SK-N-SH (cell line): ENCODE measurements around the gene CCDC171. TPM values are rescaled to one million over a fixed set of nuclear protein-coding genes. Genes with fewer than 3 reads are reported as not detected.
A peak's percentile ranks its signal among the peaks of the same experiment; 100 is the strongest.

Experiments used
- CTCF ChIA-PET: fragments of 300-600, 350-600 bp; formaldehyde crosslinking; extraction: SDS; loops from one replicate; lab custom pipeline; 2021; lab: Yijun Ruan, JAX
- POLR2A ChIA-PET: fragments of 350-600 bp; sonication (Branson Sonifier 250); formaldehyde crosslinking; extraction: SDS; loops from one replicate; lab custom pipeline; 2020; ENCODE audit warnings: antibody characterized with exemption, inconsistent platforms; lab: Yijun Ruan, JAX
- DNase-seq: peaks from one replicate; pipeline ENCODE4 v3.0.0; 2012
- H2AFZ ChIP-seq: fragments of 200-600 bp; sonication (generic); 2 replicates; pipeline ENCODE4 v1.8.1; 2016; ENCODE audit warnings: antibody characterized with exemption, mild to moderate bottlenecking, low read depth
- H3F3A ChIP-seq: fragments of 200-600 bp; sonication (generic); replicated peaks from 2 replicates; pipeline ENCODE3; 2016; ENCODE audit warnings: antibody characterized with exemption, mild to moderate bottlenecking; ENCODE audit not compliant: insufficient read depth
- H3K27ac ChIP-seq, 2 experiments: fragments of 200-500 bp in 1 of 2; fragments of 200-600 bp in 1 of 2; sonication (Bioruptor generic) in 1 of 2; sonication (generic), shearing (Covaris generic) in 1 of 2; 2 replicates each; pipeline versions ENCODE4 v1.5.1 to v1.6.1; 2014 to 2016; ENCODE audit warnings: low read depth in 2 of 2, inconsistent platforms in 1 of 2, low read length in 1 of 2, mild to moderate bottlenecking in 1 of 2, mixed read lengths in 1 of 2
- H3K27me3 ChIP-seq: fragments of 200-600 bp; sonication (generic), shearing (Covaris generic); 2 replicates; pipeline ENCODE4 v1.6.1; 2016; ENCODE audit warnings: mixed run types; ENCODE audit not compliant: insufficient read depth
- H3K36me3 ChIP-seq, 2 experiments: fragments of 200-500 bp in 1 of 2; fragments of 200-600 bp in 1 of 2; sonication (Bioruptor generic) in 1 of 2; sonication (generic) in 1 of 2; replicated peaks in 1 of 2; 2 replicates each; pipeline versions ENCODE3 to v1.5.1; 2014 to 2016; ENCODE audit warnings: low read length in 1 of 2, mild to moderate bottlenecking in 1 of 2; ENCODE audit not compliant: insufficient read depth in 2 of 2, control insufficient read depth in 1 of 2
- H3K4me1 ChIP-seq, 2 experiments: fragments of 200-500 bp in 1 of 2; fragments of 200-600 bp in 1 of 2; sonication (Bioruptor generic) in 1 of 2; sonication (generic), shearing (Covaris generic) in 1 of 2; 2 replicates each; pipeline versions ENCODE4 v1.5.1 to v1.6.1; 2014 to 2016; ENCODE audit warnings: low read depth in 1 of 2, low read length in 1 of 2, mixed run types in 1 of 2; ENCODE audit not compliant: insufficient read depth in 2 of 2, control insufficient read depth in 1 of 2
- H3K4me2 ChIP-seq: fragments of 200-600 bp; sonication (generic), shearing (Covaris generic); 2 replicates; pipeline ENCODE4 v1.6.1; 2017; ENCODE audit warnings: mixed run types
- H3K4me3 ChIP-seq, 2 experiments: fragments of 200-500 bp in 1 of 2; fragments of 200-600 bp in 1 of 2; sonication (Bioruptor generic) in 1 of 2; sonication (generic), shearing (Covaris generic) in 1 of 2; 2 replicates each; pipeline versions ENCODE4 v1.5.1 to v1.8.1; 2014 to 2016; ENCODE audit warnings: low read depth in 2 of 2, inconsistent platforms in 1 of 2, low read length in 1 of 2, mild to moderate bottlenecking in 1 of 2, mixed read lengths in 1 of 2, moderate library complexity in 1 of 2
- H3K79me2 ChIP-seq: fragments of 200-600 bp; sonication (generic); 2 replicates; pipeline ENCODE4 v1.8.1; 2017; ENCODE audit warnings: mild to moderate bottlenecking; ENCODE audit not compliant: insufficient read depth
- H3K9ac ChIP-seq: fragments of 200-600 bp; sonication (generic); 2 replicates; pipeline ENCODE4 v1.6.1; 2017; ENCODE audit warnings: mixed run types
- H3K9me2 ChIP-seq: fragments of 200-600 bp; sonication (generic); 2 replicates; pipeline ENCODE4 v1.6.1; 2017; ENCODE audit warnings: mixed run types
- H3K9me3 ChIP-seq: fragments of 200-600 bp; sonication (generic); 2 replicates; pipeline ENCODE4 v1.6.1; 2017; ENCODE audit warnings: mixed run types, mild to moderate bottlenecking, moderate library complexity
- H4K20me1 ChIP-seq: fragments of 200-600 bp; sonication (generic); 2 replicates; pipeline ENCODE4 v1.6.1; 2017; ENCODE audit warnings: mild to moderate bottlenecking, mixed run types; ENCODE audit not compliant: insufficient read depth
- CTCF ChIP-seq: fragments of 200-600 bp; sonication (generic); IDR thresholded peaks from 2 replicates; pipeline ENCODE4 v1.6.1; 2017; ENCODE audit warnings: antibody characterized with exemption, mild to moderate bottlenecking, moderate library complexity
- FOXJ3 ChIP-seq: sonication (generic); formaldehyde crosslinking; IDR thresholded peaks from 2 replicates; pipeline ENCODE4 v1.5.1; 2020; ENCODE audit warnings: mild to moderate bottlenecking, missing genetic modification reagents
- MEF2A ChIP-seq: IDR thresholded peaks from 2 replicates; pipeline ENCODE4 v1.4.0; 2012; ENCODE audit warnings: low read depth, borderline replicate concordance
- NFIC ChIP-seq: IDR thresholded peaks from 2 replicates; pipeline ENCODE4 v1.4.0; 2012; ENCODE audit warnings: borderline replicate concordance
- RAD21 ChIP-seq: IDR thresholded peaks from 2 replicates; pipeline ENCODE4 v1.6.1; 2012; ENCODE audit warnings: mild to moderate bottlenecking, low read length
- RXRA ChIP-seq: IDR thresholded peaks from 2 replicates; pipeline ENCODE4 v1.4.0; 2012; ENCODE audit warnings: low read depth, mild to moderate bottlenecking, borderline replicate concordance
- SMC3 ChIP-seq: IDR thresholded peaks from 2 replicates; pipeline ENCODE4 v1.6.1; 2012; ENCODE audit warnings: low read depth, low read length, improper control_type of control experiment
- TEAD4 ChIP-seq: IDR thresholded peaks from 2 replicates; pipeline ENCODE4 v1.4.0; 2012; ENCODE audit warnings: mild to moderate bottlenecking, borderline replicate concordance; ENCODE audit not compliant: insufficient read depth
- USF1 ChIP-seq: IDR thresholded peaks from 2 replicates; pipeline ENCODE4 v1.4.0; 2012; ENCODE audit warnings: low read depth, borderline replicate concordance
- USF2 ChIP-seq: fragments of 150-350 bp; IDR thresholded peaks from 2 replicates; pipeline ENCODE4 v1.6.1; 2017; ENCODE audit warnings: antibody characterized with exemption, low read length, low read depth, borderline replicate concordance
- YY1 ChIP-seq: IDR thresholded peaks from 2 replicates; pipeline ENCODE4 v1.4.0; 2012; ENCODE audit warnings: low read depth, mild to moderate bottlenecking
- ZBTB33 ChIP-seq: IDR thresholded peaks from 2 replicates; pipeline ENCODE4 v1.4.0; 2012; ENCODE audit warnings: low read depth, borderline replicate concordance
- WGBS: methylation state at CpG from one replicate; pipeline ENCODE4 v1.1.6; 2017; ENCODE audit warnings: low lambda C conversion rate; 5-methylcytosine and 5-hydroxymethylcytosine counted together
- polyA plus RNA-seq, 3 experiments: library from polyadenylated mRNA; depleted of rRNA; stranded (reverse); fragments of >200 nt; gene quantifications; 2 replicates each; pipeline ENCODE4 v1.2.3, GENCODE V29; 2012
- TF ChIP-seq, protein P1 (sequence below): fragments of 150-350 bp; IDR thresholded peaks from 2 replicates; pipeline ENCODE4 v1.6.1; 2016; ENCODE audit warnings: mild to moderate bottlenecking, low read depth, low read length

The CCDC171 gene
- polyA plus RNA-seq, 1 of the 3 experiments (the other 2 are of a cell fraction), result 0.54 TPM

DNA sequence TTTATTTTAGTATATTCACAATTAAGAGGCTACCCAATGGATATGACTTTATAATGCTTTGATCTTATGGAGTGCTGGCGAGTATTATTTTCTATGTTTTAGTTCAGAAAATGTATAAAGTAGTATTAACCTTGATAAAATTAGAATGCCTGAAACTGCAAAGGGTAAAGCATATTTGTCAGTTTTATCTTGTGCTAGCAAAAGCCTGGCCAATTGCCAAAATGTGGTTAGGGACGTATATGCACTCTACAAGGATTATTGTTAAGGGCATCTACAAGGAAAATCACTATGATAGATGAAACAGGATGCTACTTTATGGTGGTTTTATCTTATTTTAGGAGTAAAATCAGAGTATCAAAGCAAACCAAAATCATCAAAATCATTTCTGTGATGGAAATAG lies 281.7 kb downstream of the CCDC171 start:
- no peak for TF ChIP-seq RXRA
- TF ChIP-seq NFIC, result peak; percentile 47; the same call in 1 of the 2 replicates
- Histone ChIP-seq H3K9me2 (no peaks in the 10 kb centered on the region; the same call in 1 of the 2 replicates), H4K20me1 (no peaks in the 10 kb centered on the region), H2AFZ (peak overlapping the region; percentile 48; the same call in 1 of the 2 replicates), H3F3A (peaks cover 6% of the 10 kb centered on the region), H3K4me1 (no peaks in the 10 kb centered on the region; a peak in 1 of 4 replicates), H3K4me2 (no peak overlapping the region), H3K79me2 (no peaks in the 10 kb centered on the region), H3K27ac (no peak overlapping the region), H3K27me3 (no peaks in the 10 kb centered on the region), H3K36me3 (no peaks in the 10 kb centered on the region), H3K9me3 (no peaks in the 10 kb centered on the region), H3K9ac (no peak overlapping the region), H3K4me3 (no peak overlapping the region)
- no peak for DNase-seq
- ChIA-PET POLR2A (no interaction called here), CTCF (no interaction called here)
- 52% methylated on average over 2 of the region's 2 CpGs for WGBS

DNA sequence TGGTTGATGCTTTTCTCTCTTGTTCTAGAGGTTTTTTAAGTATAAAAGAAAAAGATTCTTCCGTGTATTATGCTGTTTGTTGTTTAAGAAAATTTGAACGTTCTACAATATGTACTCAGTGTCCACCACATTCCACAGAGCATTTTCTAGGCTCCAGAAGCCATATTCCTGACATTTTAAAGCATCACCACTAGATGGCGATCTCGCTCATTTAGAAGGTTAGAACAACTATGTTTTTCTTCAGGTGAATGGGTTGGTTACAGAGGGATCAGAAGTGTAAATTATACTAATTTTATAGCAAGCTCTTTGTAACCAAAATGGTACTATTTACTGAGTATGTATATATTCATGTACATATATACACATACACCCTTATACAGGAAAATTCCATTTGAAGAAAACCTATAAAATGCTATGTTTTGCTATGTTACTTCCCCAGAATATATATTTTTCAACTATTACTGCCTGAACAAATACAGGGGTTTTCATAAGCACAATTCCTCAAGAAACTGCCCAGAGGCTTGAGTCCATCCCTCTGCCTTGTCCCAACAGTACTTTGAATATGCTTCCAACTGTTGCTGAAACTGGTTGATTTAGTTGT lies 284.3 kb downstream of the CCDC171 start:
- H2AFZ ChIP-seq, result peak overlapping the region; percentile 91
- H3K9me3 ChIP-seq, result no peaks in the 10 kb centered on the region
- peak; percentile 88 for TF ChIP-seq CTCF
- TF ChIP-seq RAD21, result peak; percentile 71
- peak; percentile 37; the same call in 1 of the 2 replicates for TF ChIP-seq SMC3
- TF ChIP-seq, protein P1, sequence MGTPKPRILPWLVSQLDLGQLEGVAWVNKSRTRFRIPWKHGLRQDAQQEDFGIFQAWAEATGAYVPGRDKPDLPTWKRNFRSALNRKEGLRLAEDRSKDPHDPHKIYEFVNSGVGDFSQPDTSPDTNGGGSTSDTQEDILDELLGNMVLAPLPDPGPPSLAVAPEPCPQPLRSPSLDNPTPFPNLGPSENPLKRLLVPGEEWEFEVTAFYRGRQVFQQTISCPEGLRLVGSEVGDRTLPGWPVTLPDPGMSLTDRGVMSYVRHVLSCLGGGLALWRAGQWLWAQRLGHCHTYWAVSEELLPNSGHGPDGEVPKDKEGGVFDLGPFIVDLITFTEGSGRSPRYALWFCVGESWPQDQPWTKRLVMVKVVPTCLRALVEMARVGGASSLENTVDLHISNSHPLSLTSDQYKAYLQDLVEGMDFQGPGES, result no peak
- CTCF ChIA-PET, result interaction anchor here (0.7 to 1.3 kb wide), 5 partner anchors 10 to 1227 kb away, joined by 3 to 5 read pairs (median 4); no protein-coding TSS in a partner anchor
- POLR2A ChIA-PET, result no interaction called here
- no peaks in the 10 kb centered on the region for H3K27me3 ChIP-seq
- H3K36me3 ChIP-seq, result no peaks in the 10 kb centered on the region
- H3K9me2 ChIP-seq, result no peaks in the 10 kb centered on the region; the same call in 1 of the 2 replicates
- H3K4me3 ChIP-seq, result peak overlapping the region in 1 of 2 experiments; percentile 17; a peak in 1 of 4 replicates
- peaks cover 6% of the 10 kb centered on the region for H3F3A ChIP-seq
- DNase-seq, result peak; percentile 41
- no peaks in the 10 kb centered on the region for H3K79me2 ChIP-seq
- H3K4me2 ChIP-seq, result no peak overlapping the region
- no peak overlapping the region for H3K27ac ChIP-seq
- no peak overlapping the region for H3K9ac ChIP-seq
- no peaks in the 10 kb centered on the region for H4K20me1 ChIP-seq
- under 1% methylated on average over 4 of the region's 4 CpGs for WGBS
- H3K4me1 ChIP-seq, result no peaks in the 10 kb centered on the region; a peak in 1 of 4 replicates

GRCh38 chr9:15842051-15842450 lies 289.2 kb downstream of the CCDC171 start:
- no peaks in the 10 kb centered on the region; a peak in 1 of 4 replicates for H3K4me1 ChIP-seq
- H3K36me3 ChIP-seq, result peaks cover 0 to under 1% of the 10 kb centered on the region in 2 experiments
- no peaks in the 10 kb centered on the region for H3K9me2 ChIP-seq
- ChIA-PET CTCF (no interaction called here), POLR2A (no interaction called here)
- H3K27me3 ChIP-seq, result no peaks in the 10 kb centered on the region
- H3K4me3 ChIP-seq, result no peak overlapping the region
- no peak for DNase-seq
- no peak overlapping the region for H3K27ac ChIP-seq
- no peaks in the 10 kb centered on the region for H3K79me2 ChIP-seq
- no peak overlapping the region for H3K9ac ChIP-seq
- 88% methylated on average over 3 of the region's 3 CpGs for WGBS
- no peaks in the 10 kb centered on the region for H3K9me3 ChIP-seq
- no peak overlapping the region for H3K4me2 ChIP-seq
- H2AFZ ChIP-seq, result no peak overlapping the region; the same call in 1 of the 2 replicates
- peaks cover under 1% of the 10 kb centered on the region for H3F3A ChIP-seq
- H4K20me1 ChIP-seq, result no peaks in the 10 kb centered on the region
- TF ChIP-seq USF2 (no peak), YY1 (no peak), TEAD4 (no peak), USF1 (no peak), ZBTB33 (no peak), FOXJ3 (CRISPR knock-in tag) (no peak), RXRA (no peak), MEF2A (no peak), RAD21 (no peak)
